ENCODE results near the gene FAM217A.

DNA sequence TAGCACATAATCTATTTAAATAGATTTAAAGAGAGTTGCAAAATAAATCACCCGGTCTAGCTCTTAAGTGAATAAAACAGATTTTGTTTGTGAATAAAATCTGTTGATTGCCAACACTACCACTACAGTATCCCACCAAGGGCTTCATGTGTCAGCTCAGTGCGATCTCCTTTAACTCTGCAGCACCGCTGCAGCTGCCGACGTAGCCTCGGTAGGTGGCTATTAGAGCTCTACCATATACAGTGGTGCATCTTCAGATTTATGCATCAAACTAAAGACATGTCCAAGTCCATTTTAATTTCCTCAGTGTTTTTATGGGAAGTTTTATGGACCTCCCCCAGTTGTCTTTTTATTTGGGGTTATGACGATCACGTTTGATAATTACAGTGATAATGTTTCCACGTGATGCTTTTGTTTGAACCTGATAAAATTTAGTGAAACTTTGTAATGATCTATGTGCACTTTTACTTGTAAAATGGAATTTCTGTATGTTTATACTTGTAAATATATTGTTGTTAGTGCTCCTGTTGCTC lies 29.7 kb upstream of the FAM217A start:
- TF ChIP-seq, protein P1, sequence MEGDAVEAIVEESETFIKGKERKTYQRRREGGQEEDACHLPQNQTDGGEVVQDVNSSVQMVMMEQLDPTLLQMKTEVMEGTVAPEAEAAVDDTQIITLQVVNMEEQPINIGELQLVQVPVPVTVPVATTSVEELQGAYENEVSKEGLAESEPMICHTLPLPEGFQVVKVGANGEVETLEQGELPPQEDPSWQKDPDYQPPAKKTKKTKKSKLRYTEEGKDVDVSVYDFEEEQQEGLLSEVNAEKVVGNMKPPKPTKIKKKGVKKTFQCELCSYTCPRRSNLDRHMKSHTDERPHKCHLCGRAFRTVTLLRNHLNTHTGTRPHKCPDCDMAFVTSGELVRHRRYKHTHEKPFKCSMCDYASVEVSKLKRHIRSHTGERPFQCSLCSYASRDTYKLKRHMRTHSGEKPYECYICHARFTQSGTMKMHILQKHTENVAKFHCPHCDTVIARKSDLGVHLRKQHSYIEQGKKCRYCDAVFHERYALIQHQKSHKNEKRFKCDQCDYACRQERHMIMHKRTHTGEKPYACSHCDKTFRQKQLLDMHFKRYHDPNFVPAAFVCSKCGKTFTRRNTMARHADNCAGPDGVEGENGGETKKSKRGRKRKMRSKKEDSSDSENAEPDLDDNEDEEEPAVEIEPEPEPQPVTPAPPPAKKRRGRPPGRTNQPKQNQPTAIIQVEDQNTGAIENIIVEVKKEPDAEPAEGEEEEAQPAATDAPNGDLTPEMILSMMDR (IDR thresholded peaks at IDR 0.05 in 2 of 3, conservative IDR thresholded peaks at IDR 0.05 in 1 of 3; ENCODE audit: borderline replicate concordance in 1 of 3, insufficient read depth in 1 of 3, low read depth in 2 of 3, low read length in 2 of 3) = no peak
- TF ChIP-seq CEBPB (IDR thresholded peaks at IDR 0.05; ENCODE audit: low read depth) (no peak), ZFX (IDR thresholded peaks at IDR 0.05) (no peak), POLR2A (IDR thresholded peaks at IDR 0.05; ENCODE audit: borderline replicate concordance, extremely low read depth, insufficient read depth, insufficient read length) (no peak), POLR2AphosphoS5 (IDR thresholded peaks at IDR 0.05; ENCODE audit: low read depth, low read length) (no peak), EZH2 (IDR thresholded peaks at IDR 0.05) (no peak), SIN3A (IDR thresholded peaks at IDR 0.05; ENCODE audit: low read depth) (no peak)
